Measurements from ENCODE around the gene TGFBR3. TPM values are rescaled to one million over a fixed set of nuclear protein-coding genes. Genes with fewer than 3 reads are reported as not detected.

TGFBR3 gene
- total and polyA plus RNA-seq, 2 experiments from 2014 or later = 16.2 to 26.5 TPM

DNA sequence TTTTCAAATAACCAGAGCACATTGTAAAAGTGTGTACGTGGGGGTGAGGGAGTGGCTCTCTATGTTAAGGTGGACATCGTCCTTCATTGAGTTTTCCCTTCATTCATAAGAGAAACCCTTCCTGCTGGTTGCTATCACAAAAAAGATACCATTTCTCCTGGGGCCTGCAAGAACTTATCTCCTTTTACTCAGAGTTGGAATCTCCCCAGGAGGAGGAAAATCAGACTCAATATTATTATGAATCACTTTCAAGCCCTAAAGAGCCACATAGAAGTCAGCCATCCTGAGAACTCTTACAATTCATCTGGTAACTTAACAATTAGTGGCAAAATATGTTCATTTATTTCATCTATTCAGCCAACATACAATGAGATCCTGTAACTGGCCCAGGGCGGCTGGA lies 27.1 kb upstream of the TGFBR3 start:
- H3K27ac ChIP-seq = no peak overlapping the region
- 51% methylated on average over 3 of the region's 3 CpGs for WGBS, 2 experiments (ENCODE audit: low coverage in 1 of 2, low lambda C conversion rate in 2 of 2, missing lambda C conversion rate in 2 of 2)
- no peak overlapping the region for H2AFZ ChIP-seq
- no peaks in the 10 kb centered on the region for H3K79me2 ChIP-seq (ENCODE audit: insufficient read depth)
- no peaks in the 10 kb centered on the region for H3K9me2 ChIP-seq (ENCODE audit: insufficient read depth)
- no peaks in the 10 kb centered on the region for H4K20me1 ChIP-seq (ENCODE audit: insufficient read depth)
- no peaks in the 10 kb centered on the region for H3K9me3 ChIP-seq (ENCODE audit: low read depth)
- H3K4me1 ChIP-seq (ENCODE audit: insufficient read depth) = no peaks in the 10 kb centered on the region
- H3K4me2 ChIP-seq (ENCODE audit: unreplicated experiment) = no peak overlapping the region
- H3K4me3 ChIP-seq = no peak overlapping the region
- H3K9ac ChIP-seq = no peak overlapping the region
- peaks cover 6% of the 10 kb centered on the region; the same call in 1 of the 2 replicates for H3F3A ChIP-seq (ENCODE audit: insufficient read depth)
- peak; percentile 43 for DNase-seq
- TF ChIP-seq EZH2phosphoT487 (IDR thresholded peaks at IDR 0.05; ENCODE audit: insufficient read depth, low read depth) (no peak), EZH2 (IDR thresholded peaks at IDR 0.05; ENCODE audit: insufficient read depth, poor library complexity, severe bottlenecking) (no peak)
- in situ Hi-C loops (cut with MboI) = no loop called here
- H3K27me3 ChIP-seq (replicated peaks; ENCODE audit: insufficient read depth) = no peaks in the 10 kb centered on the region
- no peaks in the 10 kb centered on the region for H3K36me3 ChIP-seq (ENCODE audit: low read depth)

DNA sequence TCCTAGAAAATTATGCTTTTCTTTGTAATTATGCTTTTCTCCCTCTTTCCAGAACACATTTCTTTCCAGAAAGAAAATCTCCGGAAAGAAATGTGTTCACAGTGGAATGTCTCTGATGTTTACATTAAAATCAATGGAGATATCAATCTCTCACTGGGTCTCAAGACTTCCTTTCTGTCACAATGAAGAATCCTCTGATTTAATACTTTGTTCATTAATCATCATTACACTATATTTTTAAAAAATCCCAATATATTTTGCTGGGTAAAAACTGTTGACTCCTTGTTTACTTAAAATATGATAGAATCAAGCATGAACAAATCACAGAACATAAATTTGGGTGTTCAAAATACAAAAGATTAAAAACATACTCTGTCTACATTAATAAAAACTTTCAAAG lies 26.3 kb upstream of the TGFBR3 start:
- DNase-seq = no peak
- Histone ChIP-seq H3K9me3 (ENCODE audit: low read depth) (no peaks in the 10 kb centered on the region), H2AFZ (no peak overlapping the region), H3K4me3 (no peak overlapping the region), H4K20me1 (ENCODE audit: insufficient read depth) (no peaks in the 10 kb centered on the region), H3F3A (ENCODE audit: insufficient read depth) (peaks cover 6% of the 10 kb centered on the region; the same call in 1 of the 2 replicates), H3K79me2 (ENCODE audit: insufficient read depth) (no peaks in the 10 kb centered on the region), H3K9me2 (ENCODE audit: insufficient read depth) (no peaks in the 10 kb centered on the region), H3K4me1 (ENCODE audit: insufficient read depth) (no peaks in the 10 kb centered on the region), H3K4me2 (ENCODE audit: unreplicated experiment) (peak overlapping the region; percentile 4), H3K27ac (no peak overlapping the region), H3K9ac (no peak overlapping the region), H3K27me3 (replicated peaks; ENCODE audit: insufficient read depth) (no peaks in the 10 kb centered on the region), H3K36me3 (ENCODE audit: low read depth) (no peaks in the 10 kb centered on the region)
- WGBS, 2 experiments (ENCODE audit: low coverage in 1 of 2, low lambda C conversion rate in 2 of 2, missing lambda C conversion rate in 2 of 2) = 31 to 46% methylated on average over 1 of the region's 1 CpG
- TF ChIP-seq EZH2 (IDR thresholded peaks at IDR 0.05; ENCODE audit: insufficient read depth, poor library complexity, severe bottlenecking) (no peak), EZH2phosphoT487 (IDR thresholded peaks at IDR 0.05; ENCODE audit: insufficient read depth, low read depth) (no peak)
- in situ Hi-C loops (cut with MboI) = no loop called here

DNA sequence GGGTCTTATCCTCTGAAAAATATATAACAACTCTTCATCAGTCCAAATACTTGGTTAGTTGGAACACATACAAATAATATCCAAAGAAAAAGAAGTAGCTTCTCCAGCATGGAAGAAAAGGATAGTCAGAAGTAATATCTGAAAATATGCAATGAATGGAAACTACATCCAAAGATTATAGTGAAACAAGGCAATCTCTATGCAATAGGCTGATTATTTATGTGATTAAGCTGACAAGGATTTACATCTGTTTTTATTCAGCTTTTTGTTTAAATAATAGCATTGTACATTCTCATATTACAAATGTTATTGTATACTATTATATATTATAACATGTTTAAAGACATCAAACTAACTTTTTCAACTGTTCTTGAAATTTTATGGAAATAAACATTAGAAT lies 15.3 kb upstream of the TGFBR3 start:
- Histone ChIP-seq H3K36me3 (ENCODE audit: low read depth) (no peaks in the 10 kb centered on the region), H4K20me1 (ENCODE audit: insufficient read depth) (no peaks in the 10 kb centered on the region), H3K27ac (0 out of 2 replicates have a peak overlapping the region, but pooled peaks have one; percentile 42), H3K79me2 (ENCODE audit: insufficient read depth) (no peaks in the 10 kb centered on the region), H3K9me2 (ENCODE audit: insufficient read depth) (no peaks in the 10 kb centered on the region), H3K4me1 (ENCODE audit: insufficient read depth) (peaks cover 17% of the 10 kb centered on the region), H3F3A (ENCODE audit: insufficient read depth) (peaks cover 7% of the 10 kb centered on the region; the same call in 1 of the 2 replicates), H3K4me2 (ENCODE audit: unreplicated experiment) (peak overlapping the region; percentile 22), H3K27me3 (replicated peaks; ENCODE audit: insufficient read depth) (no peaks in the 10 kb centered on the region), H2AFZ (no peak overlapping the region), H3K9me3 (ENCODE audit: low read depth) (no peaks in the 10 kb centered on the region), H3K4me3 (no peak overlapping the region), H3K9ac (no peak overlapping the region)
- TF ChIP-seq EZH2 (IDR thresholded peaks at IDR 0.05; ENCODE audit: insufficient read depth, poor library complexity, severe bottlenecking) = no peak
- no peak for TF ChIP-seq EZH2phosphoT487 (IDR thresholded peaks at IDR 0.05; ENCODE audit: insufficient read depth, low read depth)
- no peak for DNase-seq
- in situ Hi-C loops (cut with MboI) = no loop called here

DNA sequence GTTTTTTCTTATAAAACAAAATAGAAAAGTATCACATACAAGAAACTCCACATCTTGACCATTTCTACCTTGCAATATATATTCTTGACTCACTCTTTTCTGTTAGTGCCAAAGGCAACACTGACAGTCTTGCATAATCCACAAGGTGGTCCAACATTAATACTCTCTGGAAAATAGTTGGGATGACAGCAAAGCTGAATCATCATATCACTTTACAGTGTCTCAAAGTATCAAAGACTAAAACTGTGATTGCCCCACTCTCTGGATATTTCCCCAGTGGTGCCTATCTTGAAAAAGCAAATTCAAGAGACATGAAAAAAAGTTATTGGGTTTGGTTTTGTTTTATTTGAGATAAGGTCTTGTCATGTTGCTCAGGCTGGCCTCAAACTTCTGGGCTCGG lies 14.6 kb upstream of the TGFBR3 start:
- in situ Hi-C loops (cut with MboI) = no loop called here
- Histone ChIP-seq H3K9me2 (ENCODE audit: insufficient read depth) (no peaks in the 10 kb centered on the region), H3K9ac (no peak overlapping the region), H3K27ac (peak overlapping the region; percentile 42; the same call in 1 of the 2 replicates), H4K20me1 (ENCODE audit: insufficient read depth) (no peaks in the 10 kb centered on the region), H3K79me2 (ENCODE audit: insufficient read depth) (no peaks in the 10 kb centered on the region), H2AFZ (no peak overlapping the region), H3K9me3 (ENCODE audit: low read depth) (no peaks in the 10 kb centered on the region), H3K27me3 (replicated peaks; ENCODE audit: insufficient read depth) (no peaks in the 10 kb centered on the region), H3K4me3 (no peak overlapping the region), H3K4me1 (ENCODE audit: insufficient read depth) (peaks cover 17% of the 10 kb centered on the region), H3K36me3 (ENCODE audit: low read depth) (no peaks in the 10 kb centered on the region), H3K4me2 (ENCODE audit: unreplicated experiment) (peak overlapping the region; percentile 22), H3F3A (ENCODE audit: insufficient read depth) (peaks cover 7% of the 10 kb centered on the region; the same call in 1 of the 2 replicates)
- no peak for TF ChIP-seq EZH2 (IDR thresholded peaks at IDR 0.05; ENCODE audit: insufficient read depth, poor library complexity, severe bottlenecking)
- WGBS, 2 experiments (ENCODE audit: low coverage in 1 of 2, low lambda C conversion rate in 2 of 2, missing lambda C conversion rate in 2 of 2) = 93% methylated on average over 1 of the region's 1 CpG
- DNase-seq = peak; percentile 87

DNA sequence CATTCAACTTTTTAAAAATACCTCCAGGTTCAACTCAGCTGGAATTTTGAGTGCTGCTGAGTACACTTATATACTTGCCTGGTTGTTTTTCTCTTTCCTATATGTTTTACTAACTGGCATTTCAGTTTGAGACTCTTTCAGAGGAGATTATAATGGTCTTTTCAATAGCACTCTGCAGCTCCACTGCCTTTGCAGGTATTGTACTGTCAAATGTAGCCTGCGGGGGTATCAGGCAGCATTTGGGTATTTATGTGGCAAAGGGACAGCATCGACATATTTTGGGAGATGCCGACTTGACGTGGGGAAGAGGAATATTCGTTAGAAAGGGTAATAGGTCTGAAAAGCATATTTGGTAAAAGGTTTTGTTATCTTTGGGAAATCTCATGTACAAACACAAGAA lies 11.1 kb upstream of the TGFBR3 start:
- in situ Hi-C loops (cut with MboI) = no loop called here
- Histone ChIP-seq H3K9ac (no peak overlapping the region), H3K4me1 (ENCODE audit: insufficient read depth) (peaks cover 31% of the 10 kb centered on the region), H3K4me2 (ENCODE audit: unreplicated experiment) (no peak overlapping the region), H3K27ac (no peak overlapping the region), H3K9me3 (ENCODE audit: low read depth) (no peaks in the 10 kb centered on the region), H2AFZ (no peak overlapping the region), H3K27me3 (replicated peaks; ENCODE audit: insufficient read depth) (no peaks in the 10 kb centered on the region), H3F3A (ENCODE audit: insufficient read depth) (peaks cover 25% of the 10 kb centered on the region), H3K9me2 (ENCODE audit: insufficient read depth) (no peaks in the 10 kb centered on the region), H3K4me3 (no peak overlapping the region), H3K36me3 (ENCODE audit: low read depth) (no peaks in the 10 kb centered on the region), H3K79me2 (ENCODE audit: insufficient read depth) (no peaks in the 10 kb centered on the region), H4K20me1 (ENCODE audit: insufficient read depth) (no peaks in the 10 kb centered on the region)
- WGBS, 2 experiments (ENCODE audit: low coverage in 1 of 2, low lambda C conversion rate in 2 of 2, missing lambda C conversion rate in 2 of 2) = 97 to 98% methylated on average over 5 of the region's 5 CpGs
- TF ChIP-seq EZH2phosphoT487 (IDR thresholded peaks at IDR 0.05; ENCODE audit: insufficient read depth, low read depth) (no peak), EZH2 (IDR thresholded peaks at IDR 0.05; ENCODE audit: insufficient read depth, poor library complexity, severe bottlenecking) (no peak)
- no peak for DNase-seq

Data from GM23248 (cell line).